Measurements from ENCODE around the gene UPK1B. TPM values are rescaled to one million over a fixed set of nuclear protein-coding genes. Genes with fewer than 3 reads are reported as not detected.

The UPK1B gene
- total RNA-seq = not detected

DNA sequence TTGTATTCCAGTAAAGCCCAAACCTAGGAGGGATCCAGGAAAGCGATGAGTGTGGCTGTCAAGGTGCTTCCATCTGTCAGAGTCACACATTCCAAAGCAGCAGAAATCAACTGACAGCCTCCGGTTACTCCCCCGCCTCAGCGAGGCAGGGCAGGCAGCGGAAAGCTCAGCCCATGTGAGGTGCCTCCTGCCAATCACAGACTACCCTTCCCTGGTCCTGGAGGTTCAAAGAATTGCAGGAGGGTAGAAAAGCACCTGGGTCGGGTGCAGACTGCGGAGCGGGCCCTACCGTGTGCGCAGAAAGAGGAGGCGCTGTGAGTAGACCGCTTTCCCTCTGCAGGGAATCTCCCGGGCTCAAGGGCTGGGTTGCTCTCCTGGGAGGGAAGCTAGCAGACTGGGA, at the start of gene UPK1B:
TSS of gene UPK1B (plus strand) at position 274 of the 400 bp plus-strand sequence. CDS start 13,144 bp downstream, outside the sequence.

DNA sequence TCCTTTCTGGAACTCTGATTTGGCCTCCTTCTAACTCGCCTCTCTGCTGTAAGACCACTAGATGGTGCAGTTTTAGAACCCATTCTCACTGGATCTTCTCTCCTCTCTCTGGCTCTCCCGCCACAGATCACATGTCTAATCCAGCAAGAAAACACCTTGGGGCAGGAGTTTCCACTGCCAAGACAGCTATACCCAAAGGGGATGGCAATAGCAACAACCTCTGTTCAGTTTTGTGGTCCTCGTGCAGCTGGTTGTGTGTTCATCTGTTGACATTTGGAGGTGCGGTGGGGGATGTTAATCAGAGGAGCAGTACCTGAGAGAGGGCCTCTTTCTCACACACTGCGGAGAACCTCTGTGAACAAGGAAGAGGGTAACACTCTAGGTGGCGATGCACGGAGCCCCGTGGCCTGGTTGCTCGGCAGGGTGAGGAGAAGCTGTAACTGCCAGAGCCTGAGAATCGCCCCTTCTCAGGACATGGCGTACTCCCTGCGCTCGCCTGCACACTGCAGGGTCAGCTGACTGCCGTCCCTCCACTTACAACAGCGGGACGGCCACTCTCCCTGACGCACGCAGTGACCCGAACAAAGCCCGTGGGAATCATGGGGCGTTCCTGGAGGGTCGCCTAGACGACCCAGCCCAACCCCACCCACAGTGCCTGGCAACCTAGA, 27.8 kb upstream of the UPK1B start, which contains the start of gene TEX55:
TSS of gene TEX55 (plus strand) at position 666 of the 668 bp plus-strand sequence. CDS start 25 bp downstream, outside the sequence.

DNA sequence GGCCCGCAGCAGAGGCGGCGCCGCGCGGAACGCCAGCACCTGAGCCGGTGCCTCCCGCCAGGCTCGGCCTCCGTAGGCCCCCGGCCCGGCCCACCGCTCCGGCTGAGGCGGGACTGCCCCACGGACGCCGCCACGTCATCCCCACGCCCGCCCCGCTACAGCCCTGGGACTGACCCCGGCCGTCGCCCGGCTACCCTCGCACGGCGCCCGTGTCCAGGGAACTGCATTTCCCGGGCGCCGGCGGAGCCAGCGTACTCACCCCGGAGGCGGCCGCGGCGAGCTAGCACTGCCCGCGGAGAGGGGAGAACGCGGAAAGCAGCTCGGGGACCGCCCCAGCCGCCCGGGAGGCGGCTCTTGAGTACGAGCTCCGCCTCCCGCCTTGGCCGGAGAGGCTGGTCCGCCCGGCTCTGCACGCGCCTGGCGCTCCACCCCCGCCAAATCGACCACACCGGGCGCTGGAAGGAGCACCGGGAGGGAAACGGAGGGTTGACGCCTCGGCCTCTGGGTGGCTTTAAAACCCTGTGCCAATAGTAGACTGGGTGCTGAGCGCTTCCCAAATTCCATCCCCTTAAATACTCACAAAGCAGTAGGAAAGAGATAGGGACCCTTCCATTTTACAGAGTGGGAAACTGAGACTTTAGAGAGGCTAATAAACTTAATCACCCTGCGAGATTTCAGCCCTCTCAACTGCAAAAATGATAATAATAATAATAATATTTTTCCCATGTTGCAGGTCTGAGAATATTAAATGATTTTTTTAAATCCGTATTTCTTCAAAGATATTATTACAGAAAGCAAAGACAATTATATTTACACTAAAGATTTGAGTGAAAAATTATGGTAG, 67.4 kb downstream of the UPK1B start, which contains the start of gene B4GALT4:
TSS of gene B4GALT4 (minus strand) at position 288 of the 844 bp plus-strand sequence. CDS start 10,779 bp downstream, outside the sequence.

Other genes with a start within 250 kb of the UPK1B start
- gene IGSF11, start 138.8 kb upstream of the UPK1B start, total RNA-seq = 100 to 1,000 TPM in 1 of 2 donors, 10 to 100 TPM in 1; 96.2 to 133 TPM
- not detected for gene TEX55, start 27.4 kb upstream of the UPK1B start, total RNA-seq
- 10 to 100 TPM; 13.4 to 15.3 TPM for gene B4GALT4, start 67.3 kb downstream of the UPK1B start, total RNA-seq
- 10 to 100 TPM in 1 of 2 donors, 1 to 10 TPM in 1; 10.0 to 21.0 TPM for gene ARHGAP31, start 120.8 kb downstream of the UPK1B start, total RNA-seq

Data from melanocyte of skin (primary cell).